Non-pigmented ciliary epithelial cell (primary cell): ENCODE data around the gene IL20RA.
"Not testable (repeated sequence)": the region's sequence is repeated elsewhere in the genome, so short reads cannot be mapped to it uniquely, and the experiment has no call there.

ENCODE experiments used
- DNase-seq: peaks from one replicate; pipeline ENCODE4 v3.0.0-alpha.2; 2010; ENCODE audit warnings: low read depth

Gene IL20RA, protein sequence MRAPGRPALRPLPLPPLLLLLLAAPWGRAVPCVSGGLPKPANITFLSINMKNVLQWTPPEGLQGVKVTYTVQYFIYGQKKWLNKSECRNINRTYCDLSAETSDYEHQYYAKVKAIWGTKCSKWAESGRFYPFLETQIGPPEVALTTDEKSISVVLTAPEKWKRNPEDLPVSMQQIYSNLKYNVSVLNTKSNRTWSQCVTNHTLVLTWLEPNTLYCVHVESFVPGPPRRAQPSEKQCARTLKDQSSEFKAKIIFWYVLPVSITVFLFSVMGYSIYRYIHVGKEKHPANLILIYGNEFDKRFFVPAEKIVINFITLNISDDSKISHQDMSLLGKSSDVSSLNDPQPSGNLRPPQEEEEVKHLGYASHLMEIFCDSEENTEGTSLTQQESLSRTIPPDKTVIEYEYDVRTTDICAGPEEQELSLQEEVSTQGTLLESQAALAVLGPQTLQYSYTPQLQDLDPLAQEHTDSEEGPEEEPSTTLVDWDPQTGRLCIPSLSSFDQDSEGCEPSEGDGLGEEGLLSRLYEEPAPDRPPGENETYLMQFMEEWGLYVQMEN

DNA sequence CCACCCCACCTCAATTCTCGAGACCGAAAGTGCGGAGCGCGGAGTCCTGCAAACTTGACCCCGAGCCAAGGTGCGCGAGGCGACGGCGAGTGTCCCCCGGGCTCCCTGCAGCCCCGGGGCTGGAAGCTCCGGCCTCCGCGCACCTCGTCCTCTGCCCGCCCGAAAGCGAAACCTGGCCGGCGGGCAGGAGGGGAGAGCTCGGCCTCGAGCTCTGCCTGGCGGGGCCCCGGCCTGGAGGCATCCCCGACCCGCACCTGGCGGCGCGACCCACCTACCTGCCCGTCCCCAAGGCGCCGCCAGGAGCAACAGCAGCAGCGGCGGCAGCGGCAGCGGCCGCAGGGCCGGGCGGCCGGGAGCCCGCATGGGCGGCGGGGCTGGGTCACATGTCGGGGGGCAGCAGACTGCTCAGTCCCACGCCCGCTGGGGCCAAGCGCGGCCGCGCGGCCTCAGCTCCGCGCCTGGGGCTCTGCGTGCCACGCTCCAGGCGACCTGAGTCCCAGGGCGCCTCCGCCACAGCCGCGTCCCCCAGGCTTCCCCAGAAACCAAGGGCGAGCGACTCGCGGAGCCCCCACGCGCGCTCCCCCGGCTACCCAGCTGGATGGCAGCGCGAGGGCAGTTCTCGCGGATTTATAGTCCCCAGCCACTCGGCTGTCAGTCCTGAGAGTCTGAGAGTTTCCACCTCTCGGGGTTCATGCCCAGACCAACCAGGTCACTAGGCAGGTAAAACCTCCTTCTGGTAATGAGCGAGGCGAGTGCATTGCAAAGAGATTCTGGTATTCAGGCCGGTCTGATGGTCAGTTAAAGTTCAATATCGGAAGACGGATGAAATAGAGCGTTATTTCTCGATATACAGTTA lies at the start of gene IL20RA:
Gene IL20RA (minus strand): TSS at position 600 of the 856 bp plus-strand sequence. CDS start 237 bp downstream, at position 363.
- DNase-seq, result no peak

- no peak for DNase-seq
Observed at GRCh38 chr6:137093183-137094069, 48.7 kb upstream of the IL20RA start.

GRCh38 chr6:137092018-137092417 lies 47.3 kb upstream of the IL20RA start:
- no peak for DNase-seq

GRCh38 chr6:137089305-137089704 lies 44.5 kb upstream of the IL20RA start:
- DNase-seq, result no peak

GRCh38 chr6:137087902-137088301 lies 43.1 kb upstream of the IL20RA start:
- no peak for DNase-seq

DNA sequence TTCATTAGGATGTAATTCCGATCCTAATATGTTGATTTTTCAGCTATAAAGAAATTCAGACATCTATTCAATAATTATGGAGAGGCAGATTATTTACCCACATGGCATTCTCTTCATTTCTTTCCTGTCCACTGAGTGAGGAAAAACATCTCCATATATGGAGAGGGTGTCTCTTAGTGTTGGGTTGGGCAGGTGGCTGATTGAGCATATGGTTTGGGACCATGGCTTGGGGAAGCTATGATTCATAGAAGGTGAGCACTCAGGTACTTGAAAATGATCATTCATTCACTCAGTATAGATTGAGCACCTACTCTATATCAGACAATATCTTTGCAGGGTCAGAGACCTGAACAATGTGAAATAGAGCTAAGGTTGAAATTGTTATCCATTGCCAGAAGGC lies 41.3 kb upstream of the IL20RA start:
- DNase-seq, result no peak

- DNase-seq, result no peak
Observed at GRCh38 chr6:137084865-137085617, 40.3 kb upstream of the IL20RA start.

GRCh38 chr6:137084090-137084489 lies 39.3 kb upstream of the IL20RA start:
- no peak for DNase-seq

GRCh38 chr6:137081997-137082396 lies 37.2 kb upstream of the IL20RA start:
- no peak for DNase-seq

DNA sequence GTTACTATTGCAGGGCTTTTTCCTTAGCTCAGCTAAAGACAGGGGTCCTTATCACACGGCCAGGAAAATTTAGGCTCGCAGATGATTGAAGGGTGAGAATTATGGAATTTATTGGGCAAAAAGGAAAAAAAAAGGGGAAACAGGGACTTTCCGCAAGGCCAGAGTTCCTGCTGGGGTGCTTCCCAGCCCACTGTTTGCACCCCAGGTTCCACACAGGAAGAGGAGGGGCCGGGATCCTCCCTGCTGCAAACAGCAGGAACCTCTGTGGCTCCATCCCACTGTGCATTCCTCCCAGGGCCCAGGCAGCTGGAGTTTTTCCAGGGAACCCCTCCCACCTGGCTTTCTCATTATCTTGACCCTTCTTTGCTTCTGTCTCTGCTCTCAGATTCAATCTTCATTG lies 35.9 kb upstream of the IL20RA start:
- no peak for DNase-seq

DNA sequence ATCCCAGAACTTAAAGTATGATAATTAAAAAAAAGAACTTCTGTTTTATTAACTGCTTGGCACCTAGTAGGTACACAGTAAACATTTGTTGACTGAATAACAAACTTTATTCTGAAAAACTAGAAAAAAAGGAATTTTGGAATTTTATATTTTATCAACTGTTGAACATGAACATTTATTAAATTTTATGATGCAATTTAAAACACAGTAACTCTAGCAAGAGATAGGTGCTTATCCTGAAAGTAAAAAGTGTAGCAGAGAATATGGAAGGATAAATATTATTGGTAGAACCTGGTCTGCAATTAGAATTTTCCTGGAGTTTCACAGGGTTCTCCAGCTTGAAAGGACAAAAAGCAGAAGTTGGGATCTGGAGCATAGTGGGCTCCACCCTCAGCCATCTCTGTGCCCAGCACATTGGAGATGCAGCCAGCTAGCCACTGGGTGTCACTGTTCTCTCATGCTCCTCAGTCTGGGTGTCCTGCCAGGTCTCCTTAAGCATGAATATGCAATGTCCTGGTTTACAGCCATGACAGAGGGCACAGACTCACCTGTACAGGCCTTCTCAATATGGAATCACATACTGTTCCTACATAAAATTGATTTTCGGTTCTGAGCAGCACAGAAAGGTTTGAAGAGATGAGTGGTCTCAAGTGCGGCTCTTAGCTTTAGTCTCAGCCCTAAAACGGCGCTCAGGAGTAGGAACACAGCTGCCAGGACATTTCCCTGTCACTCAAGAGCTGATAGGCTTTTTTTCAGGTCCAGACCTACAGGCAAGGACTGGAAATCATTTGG lies 31.7 kb upstream of the IL20RA start:
- peak; percentile 10 for DNase-seq

GRCh38 chr6:137075790-137076189 lies 31.0 kb upstream of the IL20RA start:
- DNase-seq, result not testable (repeated sequence)

- no peak for DNase-seq
Observed at GRCh38 chr6:137070303-137070702, 25.5 kb upstream of the IL20RA start.

DNA sequence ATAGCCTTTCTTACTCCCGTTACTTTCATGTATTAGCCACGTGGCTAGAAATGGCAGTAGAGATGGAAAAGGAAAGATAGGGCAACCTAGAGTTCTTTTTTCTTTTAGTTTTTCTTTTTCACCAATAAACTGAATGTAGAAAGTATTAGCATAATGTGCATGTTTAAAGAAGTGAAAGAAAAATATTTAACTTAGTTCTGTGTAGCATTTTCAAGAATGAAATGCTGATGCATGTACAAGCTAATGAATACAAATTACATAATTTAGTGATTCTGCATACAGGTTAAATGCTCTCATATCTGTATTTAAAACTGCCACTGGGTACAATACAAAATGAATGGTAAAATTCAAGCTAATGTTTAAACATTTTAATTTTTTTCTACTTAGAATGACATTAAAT lies 22.6 kb upstream of the IL20RA start:
- no peak for DNase-seq

DNA sequence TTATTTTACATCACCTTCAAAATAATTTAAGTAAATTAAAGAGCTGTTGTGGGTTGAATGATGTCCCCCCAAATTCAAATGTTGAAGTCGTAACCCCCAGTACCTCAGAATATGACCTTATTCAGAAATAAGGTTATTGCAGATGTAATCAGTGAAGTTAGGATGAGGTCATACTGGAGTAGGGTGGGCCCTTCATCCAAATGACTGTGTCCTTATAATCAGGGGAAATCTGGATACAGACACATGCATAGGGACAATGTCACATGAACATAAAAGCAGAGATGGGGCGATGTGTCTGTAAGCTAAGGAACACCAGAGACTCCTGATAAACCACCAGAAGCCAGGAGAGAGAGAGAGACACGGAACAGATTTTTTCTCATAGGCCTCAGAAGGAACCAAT lies 13.3 kb upstream of the IL20RA start:
- DNase-seq, result no peak

DNA sequence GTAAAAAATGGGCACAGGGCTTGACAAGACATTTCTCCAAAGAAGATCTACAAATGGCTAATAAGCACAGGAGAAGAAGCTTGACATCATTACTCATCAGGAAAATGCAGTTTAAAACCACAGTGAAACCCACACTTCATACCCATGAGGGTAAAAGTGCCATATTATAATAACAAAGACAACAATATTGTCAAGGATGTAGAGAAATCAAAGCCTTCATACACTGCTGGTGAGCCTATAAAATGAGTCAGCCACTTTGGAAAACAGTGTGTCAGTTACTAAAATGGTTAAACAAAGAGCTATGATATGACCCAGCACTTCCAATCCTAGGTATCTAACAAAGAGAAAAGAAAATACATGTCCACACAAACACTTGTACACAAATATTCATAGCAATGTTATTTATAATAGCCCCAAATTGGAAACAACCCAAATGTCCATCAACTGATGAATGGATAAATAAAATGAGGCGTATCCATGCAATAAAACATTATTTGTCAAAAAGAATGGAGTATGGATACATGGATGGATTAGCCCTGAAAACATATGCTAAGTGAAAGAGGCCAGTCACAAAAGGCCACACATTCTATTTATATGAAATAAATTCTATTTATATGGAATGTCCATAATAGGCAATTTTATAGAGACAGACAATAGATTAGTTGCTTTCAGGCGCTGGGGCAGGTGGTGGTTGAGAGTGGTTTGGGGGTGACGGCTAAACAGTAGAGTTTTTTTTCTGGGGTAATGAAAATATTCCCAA lies 11.5 kb upstream of the IL20RA start:
- no peak for DNase-seq

DNA sequence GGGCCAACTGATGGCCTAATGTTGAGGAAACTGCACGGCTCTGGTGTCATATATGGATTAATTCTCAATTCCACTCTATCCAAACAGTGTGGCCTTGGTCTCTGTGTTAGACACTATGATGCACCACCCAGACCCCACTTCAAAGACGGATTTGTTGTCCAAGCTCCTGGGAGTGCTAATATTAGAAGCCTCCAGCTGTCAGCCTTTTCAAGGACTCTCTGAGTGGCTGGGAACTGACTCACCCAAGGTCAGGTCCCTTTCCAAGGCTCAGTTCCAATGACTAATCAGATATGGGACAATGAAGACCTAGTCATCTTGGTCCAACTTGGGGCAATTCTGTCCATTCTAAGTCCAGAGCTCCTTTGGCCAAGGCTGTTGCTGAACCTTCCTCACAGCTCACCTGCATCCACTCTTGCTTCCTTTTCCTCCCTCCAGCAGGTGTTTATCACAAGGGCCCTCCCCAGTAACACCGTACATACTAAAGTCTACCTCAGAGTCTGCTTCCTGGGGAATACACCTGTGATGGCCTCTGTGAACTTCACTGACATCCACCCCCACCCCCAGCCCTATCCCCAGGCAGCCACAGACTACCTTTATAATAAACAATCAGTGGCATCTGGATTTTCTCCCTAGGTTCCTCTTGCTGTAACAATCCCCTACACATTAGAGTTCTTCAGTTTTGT lies 7.2 kb upstream of the IL20RA start:
- DNase-seq, result no peak

DNA sequence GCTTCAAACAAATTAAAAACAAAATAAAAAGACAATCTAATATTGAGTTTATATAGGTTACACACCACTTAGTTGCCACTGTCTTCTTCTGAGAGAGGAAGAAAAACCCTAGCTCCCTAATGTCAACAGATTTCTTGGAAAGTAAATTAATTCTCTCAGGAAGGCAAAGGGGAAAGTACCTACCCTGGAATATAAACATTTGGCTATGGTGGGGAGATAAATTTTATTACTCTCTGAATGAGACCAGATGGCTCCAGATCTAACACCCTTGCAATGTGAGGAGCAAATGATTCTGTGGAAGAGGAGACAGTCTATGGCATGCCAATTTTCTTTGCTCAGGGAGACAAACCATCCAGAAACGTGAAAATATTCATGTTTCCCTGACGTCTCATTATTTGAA lies 4.3 kb upstream of the IL20RA start:
- DNase-seq, result no peak

GRCh38 chr6:137046871-137047412 lies 2.2 kb upstream of the IL20RA start:
- DNase-seq, result no peak
